Activated gamma-delta T cell treated with Interleukin-2 at 50 U/mL for 16 hours (primary cell): Measurements from ENCODE around the gene AGA.

Experiments used
- DNase-seq: peaks from one replicate; pipeline ENCODE4 v3.0.0-alpha.2; 2020

The AGA gene

DNA sequence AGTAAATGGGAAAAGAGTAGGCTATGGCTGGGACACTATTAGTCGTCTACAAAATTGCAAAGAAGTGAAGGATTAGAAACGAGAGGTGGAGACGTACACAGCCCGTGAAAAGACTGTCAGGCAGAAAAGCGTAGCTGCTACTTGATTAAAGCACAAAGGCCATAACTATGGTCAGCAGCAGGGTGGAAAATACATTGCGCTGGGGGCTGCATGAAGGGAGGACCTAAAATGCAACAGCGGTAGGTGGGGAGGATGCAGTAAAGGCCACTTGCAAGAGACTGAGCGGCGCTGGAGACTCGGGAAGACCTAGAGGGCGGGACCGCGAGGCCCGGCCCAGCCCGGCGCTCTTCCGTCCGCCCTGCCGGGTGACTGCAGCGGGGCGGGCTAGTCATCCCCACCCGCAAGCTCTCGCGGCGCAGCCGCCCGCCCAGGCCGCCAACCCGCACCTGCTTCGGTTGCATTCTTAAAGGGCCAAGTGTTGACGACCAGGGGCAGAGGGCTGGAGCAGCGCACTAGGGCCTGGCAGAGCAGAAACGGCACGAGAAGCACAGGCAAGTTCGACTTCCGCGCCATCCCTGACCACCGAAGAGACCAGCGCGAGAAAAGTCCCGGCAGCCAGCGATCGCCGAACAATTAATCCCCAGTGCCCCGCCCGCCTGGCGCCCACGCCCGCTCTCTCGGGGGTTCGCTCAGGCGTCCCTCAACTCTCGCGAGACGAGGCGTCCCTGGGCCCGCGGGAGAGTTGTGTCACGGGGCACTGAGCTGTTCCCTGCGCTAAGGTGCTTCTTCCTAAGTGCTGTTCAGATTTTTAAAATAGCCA is at the start of gene AGA:
Gene AGA, minus strand, starts transcription at position 635 of the 820 bp plus-strand sequence. Its CDS starts 62 bp downstream, at position 573.
- DNase-seq = peak; percentile 96

- no peak for DNase-seq
These were observed 49.8 kb upstream of the AGA start for GRCh38 chr4:177492022-177492421.

DNA sequence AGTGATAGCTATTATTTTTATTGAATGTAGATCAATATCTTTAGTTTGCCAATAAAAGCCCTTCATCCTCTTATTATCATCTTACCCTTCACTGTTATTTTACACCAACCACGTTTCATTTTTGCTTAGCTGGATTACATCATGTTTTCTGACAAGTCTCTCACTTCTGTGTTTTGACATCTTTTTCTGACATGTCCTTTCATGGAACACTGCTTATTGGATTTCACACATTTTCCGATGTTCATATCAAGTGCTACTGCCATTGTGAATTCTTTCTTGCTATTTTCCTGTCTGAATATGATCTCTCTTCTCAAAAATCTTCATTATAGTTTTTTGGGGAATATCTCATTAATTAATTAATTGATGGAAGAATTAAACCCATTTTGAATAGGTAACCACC is 48.5 kb upstream of the AGA start:
- no peak for DNase-seq

DNA sequence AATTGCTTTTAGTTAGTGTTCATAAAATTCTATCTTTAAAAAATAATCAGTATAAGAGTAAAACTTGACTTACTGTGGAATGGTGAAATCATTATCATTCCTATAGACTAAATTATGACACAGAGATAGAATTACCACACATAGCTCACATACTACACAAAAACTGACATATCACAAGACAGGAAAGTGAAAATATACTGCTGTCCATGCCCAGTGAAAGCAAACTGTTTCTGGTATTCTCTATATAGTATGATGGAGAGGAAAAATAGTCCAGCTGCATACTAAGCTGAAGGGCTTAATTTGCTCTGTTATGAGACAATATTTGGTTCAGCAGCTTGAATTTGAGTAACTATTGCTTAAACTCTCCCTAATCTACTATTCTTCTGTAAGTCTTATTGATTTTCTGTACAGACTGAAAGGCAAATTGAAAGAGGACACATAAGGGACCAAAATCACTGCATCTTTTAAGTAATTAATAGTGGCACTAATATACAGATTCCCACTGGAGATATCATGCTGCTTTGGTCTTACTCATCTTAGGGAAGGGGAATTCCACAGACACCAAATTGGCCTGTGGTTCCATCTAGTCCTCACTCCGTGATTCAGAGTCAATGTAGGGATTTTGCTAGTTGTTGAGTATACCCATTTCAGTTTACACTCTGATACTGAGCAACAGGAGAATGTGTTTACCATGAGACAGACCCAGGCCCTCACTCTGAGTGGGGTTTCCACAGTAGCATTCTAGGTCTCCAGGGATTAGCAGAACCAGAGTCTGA is 47.4 kb upstream of the AGA start:
- DNase-seq = no peak

GRCh38 chr4:177487977-177488376 is 45.7 kb upstream of the AGA start:
- no peak for DNase-seq

DNA sequence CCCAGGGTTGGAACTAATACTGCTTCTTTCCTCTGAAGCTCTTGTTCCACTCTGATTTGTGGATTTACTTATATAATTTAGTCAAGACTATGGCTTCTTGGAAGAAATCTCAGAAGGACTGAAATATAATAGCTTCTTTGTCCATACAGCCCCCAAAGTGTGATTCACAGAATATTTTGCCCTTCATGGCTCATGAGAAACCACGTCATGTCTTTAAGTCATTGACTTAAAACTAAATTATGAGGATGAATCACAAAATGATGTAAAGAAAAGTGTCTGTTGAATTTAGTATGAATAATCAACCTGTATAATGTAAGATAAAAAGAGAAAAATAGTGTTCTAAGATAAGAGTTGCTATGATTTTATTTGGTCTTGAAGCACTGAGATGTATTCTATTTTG is 43.3 kb upstream of the AGA start:
- DNase-seq = no peak

DNA sequence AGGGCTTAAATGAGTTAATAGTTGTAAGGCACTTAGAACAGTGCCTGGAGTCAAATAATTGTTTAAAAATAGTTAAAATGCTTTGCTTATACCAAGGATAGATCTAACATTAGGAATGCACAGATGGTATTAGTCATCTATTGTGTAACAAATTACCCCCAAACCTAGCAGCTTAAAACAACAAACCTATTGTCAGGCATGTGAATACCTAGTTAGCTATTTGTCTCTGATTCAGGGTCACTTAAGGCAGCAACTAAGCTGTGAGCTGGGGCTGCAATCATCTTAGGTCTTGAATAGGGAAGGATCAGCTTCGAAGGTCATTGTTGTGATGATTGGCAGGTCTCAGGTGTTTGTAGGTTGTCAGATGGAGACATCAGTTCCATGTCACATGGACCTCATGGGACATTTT is 42.4 kb upstream of the AGA start:
- no peak for DNase-seq

- DNase-seq = no peak
These were observed 41.5 kb upstream of the AGA start for GRCh38 chr4:177483760-177484159.

DNA sequence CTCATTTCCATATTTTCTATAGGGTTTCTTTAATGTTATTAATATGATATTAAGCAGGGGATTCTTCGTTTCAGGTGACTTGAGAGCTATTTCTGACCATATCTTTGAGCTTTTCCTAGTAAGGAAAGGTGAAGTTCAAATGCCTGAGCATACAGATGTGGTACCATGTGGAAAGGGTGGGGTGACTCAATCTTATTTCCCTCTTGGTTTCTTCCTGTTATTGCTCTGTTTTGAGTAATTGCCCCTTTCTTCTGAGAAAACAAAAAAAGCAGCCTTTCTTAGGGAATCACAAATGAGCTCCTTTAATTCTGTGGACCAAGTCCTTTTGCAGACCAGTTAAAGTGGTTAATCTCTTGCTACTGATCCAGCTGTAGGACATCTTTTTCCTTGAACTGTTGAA is 41.0 kb upstream of the AGA start:
- no peak for DNase-seq

GRCh38 chr4:177482367-177482766 is 40.1 kb upstream of the AGA start:
- DNase-seq = no peak

DNA sequence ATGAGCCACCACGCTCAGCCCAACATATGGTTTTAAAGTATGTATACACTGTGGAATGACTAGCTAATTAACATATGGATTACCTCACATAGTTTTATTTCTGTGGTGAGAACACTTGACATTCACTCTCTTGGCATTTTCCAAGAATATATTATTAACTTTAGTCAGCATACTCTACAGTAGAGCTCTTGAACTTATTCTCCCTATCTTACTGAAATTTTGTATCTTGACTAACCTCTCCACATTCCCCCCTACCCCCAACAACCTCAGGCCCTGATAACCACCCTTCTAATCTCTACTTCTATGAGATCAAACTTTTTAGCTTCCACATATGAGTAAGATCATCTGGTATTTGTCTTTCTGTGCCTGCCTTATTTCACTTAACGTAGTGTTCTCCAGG is 38.6 kb upstream of the AGA start:
- DNase-seq = no peak

DNA sequence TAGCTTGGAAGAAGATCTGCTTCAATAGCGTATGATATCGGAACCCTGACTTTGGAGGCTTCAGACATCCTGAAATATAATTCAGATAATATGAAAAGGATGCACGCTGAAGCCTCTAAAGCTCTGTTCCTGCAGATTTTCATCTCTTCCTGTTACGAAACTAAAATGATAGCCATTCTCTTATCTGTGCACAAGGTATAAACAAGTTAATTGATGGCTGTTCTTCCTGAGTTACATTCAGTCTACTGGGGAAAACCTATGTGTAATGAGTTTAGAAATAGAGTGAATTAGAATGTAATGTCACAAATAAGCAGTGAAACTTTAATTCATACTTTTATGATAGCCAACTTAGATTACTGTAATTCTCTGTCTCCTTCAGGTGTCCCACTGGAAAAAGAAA is 36.8 kb upstream of the AGA start:
- no peak for DNase-seq

GRCh38 chr4:177478496-177478895 is 36.3 kb upstream of the AGA start:
- no peak for DNase-seq

DNA sequence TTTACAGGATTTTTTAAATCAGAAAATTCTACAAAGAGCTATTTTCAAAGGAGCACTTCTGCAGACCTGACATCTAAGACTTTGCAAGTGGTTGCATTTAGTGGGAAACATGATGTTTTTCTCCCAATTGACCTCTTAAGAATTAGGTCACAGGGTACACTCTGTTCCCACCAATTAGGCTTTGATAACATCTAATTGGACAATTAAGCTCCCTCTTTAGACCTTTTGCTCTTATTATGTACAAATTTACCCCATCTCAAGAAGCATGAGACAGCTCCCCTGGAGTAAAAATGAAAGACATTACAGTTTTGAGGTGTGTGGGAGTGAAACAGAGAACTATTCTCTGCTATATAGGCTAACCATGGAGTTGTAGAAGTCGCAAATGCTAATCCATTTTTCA is 31.8 kb upstream of the AGA start:
- DNase-seq = no peak

DNA sequence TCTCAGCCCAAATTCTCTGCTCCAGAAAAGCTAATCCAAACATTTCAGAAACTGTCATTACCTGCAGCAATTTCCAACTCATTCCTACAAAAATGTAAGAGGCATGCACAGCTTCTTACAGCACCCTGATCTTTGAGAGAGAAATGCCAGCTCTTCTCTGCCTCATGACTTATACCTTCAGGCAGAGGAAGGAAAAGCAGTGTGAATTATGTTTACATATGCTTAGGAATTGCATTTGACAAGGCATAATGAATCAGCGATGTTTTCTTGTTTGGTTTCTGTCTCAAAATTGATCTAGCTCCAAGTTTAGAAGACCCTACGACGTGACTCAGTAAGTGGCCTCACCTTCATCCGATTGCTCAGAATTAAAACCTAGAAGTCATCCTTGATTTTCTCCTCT is 21.8 kb upstream of the AGA start:
- DNase-seq = no peak

DNA sequence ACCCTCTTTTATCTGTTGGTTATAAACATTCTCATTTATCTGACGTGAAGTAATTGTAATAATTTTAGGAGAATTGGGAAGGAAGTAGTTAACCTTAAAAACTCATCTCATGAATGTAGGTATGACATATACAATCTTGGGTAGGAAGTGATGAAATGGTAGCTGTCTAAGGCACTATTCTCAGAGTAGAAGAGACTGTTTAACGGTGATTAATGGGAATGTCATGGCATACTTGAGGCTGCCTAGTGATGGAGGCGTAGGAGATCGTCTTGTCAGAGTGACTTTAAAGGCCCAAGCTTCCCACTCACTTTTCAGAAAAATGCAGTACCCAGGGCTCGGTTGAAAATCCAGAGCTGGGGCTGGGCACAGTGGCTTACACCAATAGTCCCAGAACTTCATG is 19.4 kb upstream of the AGA start:
- no peak for DNase-seq

DNA sequence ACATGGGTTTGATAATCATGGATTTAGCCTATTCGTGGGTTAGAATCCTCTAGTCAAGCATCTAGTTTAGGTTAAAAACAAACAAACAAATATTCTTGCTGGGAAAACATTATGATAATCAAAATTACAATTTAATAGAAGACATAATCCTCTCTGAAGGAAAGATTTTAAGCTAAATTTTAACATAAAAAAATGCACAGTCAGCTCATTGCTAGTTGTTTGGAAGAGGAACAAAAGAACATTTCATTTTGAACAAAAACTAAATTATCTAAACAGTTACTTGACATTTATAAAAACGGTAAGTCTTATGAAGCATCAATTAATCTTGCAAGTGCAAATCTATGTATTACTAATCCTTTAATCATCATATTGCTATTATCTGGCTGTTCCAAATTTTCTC is 18.2 kb upstream of the AGA start:
- no peak for DNase-seq

- no peak for DNase-seq
These were observed 13.3 kb upstream of the AGA start for GRCh38 chr4:177455561-177455970.

DNA sequence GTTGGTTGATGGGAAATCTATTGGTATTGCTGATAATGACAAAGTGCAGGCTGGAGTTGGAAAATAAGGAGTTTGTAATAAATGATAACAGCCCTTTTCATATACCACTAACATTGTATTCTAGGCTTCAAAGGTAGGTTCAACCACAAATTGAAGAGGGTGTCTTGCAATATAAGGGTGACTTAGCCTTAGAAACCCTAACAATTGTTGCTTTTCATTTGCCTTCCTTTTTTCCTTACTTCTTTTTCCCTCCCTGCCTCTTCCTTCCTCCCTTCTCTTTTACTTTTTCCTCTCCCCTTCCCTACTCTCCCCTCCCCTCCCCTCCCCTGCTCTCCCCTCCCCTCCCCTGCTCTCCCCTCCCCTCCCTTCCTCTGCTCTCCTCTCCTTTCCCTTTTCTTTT is 10.9 kb upstream of the AGA start:
- DNase-seq = no peak

DNA sequence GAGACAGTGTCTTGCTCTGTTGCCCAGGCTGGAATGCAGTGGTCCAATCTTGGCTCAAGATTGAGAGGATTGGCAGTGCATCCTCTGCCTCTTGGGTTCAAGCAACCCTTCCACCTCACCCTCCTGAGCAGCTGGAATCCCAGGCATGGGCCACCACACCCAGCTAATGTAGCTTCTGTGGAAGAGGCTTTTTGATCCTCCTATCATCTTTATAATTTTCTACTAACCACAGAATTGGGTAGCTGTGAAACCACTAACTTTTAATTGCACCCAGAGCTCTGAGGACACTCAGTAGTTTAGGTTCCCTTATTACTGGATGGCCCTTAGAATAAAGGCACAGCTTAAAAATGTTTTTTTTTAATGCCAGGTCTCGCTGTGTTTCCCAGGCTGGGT is 8.9 kb upstream of the AGA start:
- no peak for DNase-seq

DNA sequence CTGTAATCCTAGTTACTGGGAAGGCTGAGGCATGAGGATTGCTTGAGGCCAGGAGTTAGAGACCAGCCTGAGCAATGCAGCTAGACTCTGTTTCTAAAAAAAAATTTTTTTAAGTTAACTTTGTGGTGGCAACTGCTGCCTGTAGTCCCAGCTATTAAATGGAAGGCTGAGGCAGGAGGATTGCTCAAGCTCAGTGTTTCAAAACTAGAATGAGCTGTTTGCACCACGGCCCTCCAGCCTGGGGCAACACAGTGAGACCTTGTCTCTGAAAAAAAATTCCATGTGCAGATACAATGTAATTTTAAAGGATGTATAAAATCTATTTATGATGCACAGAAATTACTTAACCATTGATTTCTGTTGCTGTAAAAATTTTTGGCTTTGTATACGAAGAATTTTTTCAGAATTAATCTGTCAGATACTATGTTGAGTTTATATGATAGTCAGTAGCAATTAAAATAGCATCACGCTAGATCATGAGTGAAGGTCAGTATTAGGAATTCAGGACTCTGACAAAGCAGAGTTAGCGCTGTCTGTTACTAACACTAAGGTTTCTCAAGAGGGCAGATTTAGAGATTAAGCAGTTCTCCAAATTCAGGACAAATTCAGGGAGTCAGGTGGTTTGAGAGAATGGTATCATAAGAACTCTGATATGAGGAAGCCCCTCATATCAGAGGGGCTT is 8.3 kb upstream of the AGA start:
- DNase-seq = no peak

DNA sequence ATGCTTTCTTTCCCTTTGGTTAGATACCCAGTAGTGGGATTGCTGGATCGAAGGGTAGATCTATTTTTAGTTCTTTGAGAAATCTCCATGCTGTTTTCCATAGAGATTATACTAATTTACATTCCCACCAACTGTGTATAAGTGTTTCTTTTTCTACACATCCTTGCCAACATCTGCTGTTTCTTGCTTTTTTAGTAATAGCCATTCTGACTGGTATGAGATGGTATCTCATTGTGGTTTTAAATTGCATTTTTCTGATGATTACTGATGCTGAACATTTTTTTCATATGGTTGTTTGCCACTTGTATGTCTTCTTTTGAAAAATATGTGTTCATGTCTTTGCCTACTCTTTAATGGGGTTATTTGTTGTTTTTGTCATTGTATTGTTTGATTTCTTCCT is 6.6 kb upstream of the AGA start:
- DNase-seq = no peak

- DNase-seq = no peak
These were observed 5.3 kb upstream of the AGA start for GRCh38 chr4:177447417-177448004.

GRCh38 chr4:177446586-177446985 is 4.3 kb upstream of the AGA start:
- DNase-seq = no peak
